IMR-90 (cell line): Measurements from ENCODE around the gene ECHS1. TPM values are rescaled to one million over a fixed set of nuclear protein-coding genes. Genes with fewer than 3 reads are reported as not detected.

ENCODE experiments used
- ATAC-seq: fragments of 200-7000 bp; cut with Tn5 transposase; 2 replicates; pipeline ENCODE4 v1.9.1; 2020; ENCODE audit warnings: low read depth, mild to moderate bottlenecking, moderate library complexity
- BruUV-seq: library from RNA; stranded (reverse); fragments of 400-500 nt; replicated peaks from 2 replicates; lab custom pipeline; 2021; lab: Mats Ljungman, UMichigan
- CTCF ChIA-PET: fragments of 300-600 bp; formaldehyde crosslinking; extraction: SDS; loops from one replicate; lab custom pipeline; 2021; ENCODE audit warnings: antibody characterized with exemption; lab: Yijun Ruan, JAX
- POLR2A ChIA-PET: fragments of 300-600 bp; sonication (Branson Sonifier 250); formaldehyde crosslinking; loops from one replicate; lab custom pipeline; 2022; ENCODE audit warnings: antibody characterized with exemption; ENCODE audit not compliant: unreplicated experiment; lab: Charles Lee
- DNase-seq: peaks from one replicate; pipeline ENCODE4 v3.0.0; 2013
- H2AFZ ChIP-seq: replicated peaks from 2 replicates; pipeline ENCODE3; 2013; ENCODE audit warnings: low read length, mild to moderate bottlenecking; ENCODE audit not compliant: poor library complexity
- H2AK5ac ChIP-seq: 2 replicates; pipeline ENCODE4 v1.6.1; 2013; ENCODE audit warnings: low read depth, low read length, inconsistent platforms
- H2AK9ac ChIP-seq: replicated peaks from 2 replicates; pipeline ENCODE3; 2013; ENCODE audit warnings: mild to moderate bottlenecking, low read depth, low read length, moderate library complexity; ENCODE audit not compliant: poor library complexity
- H2BK120ac ChIP-seq: 2 replicates; pipeline ENCODE4 v1.6.1; 2013; ENCODE audit warnings: low read depth, low read length, inconsistent platforms
- H2BK15ac ChIP-seq: 3 replicates; pipeline ENCODE4 v1.6.1; 2013; ENCODE audit warnings: low read depth, low read length, inconsistent platforms
- H2BK20ac ChIP-seq: 2 replicates; pipeline ENCODE4 v1.6.1; 2013; ENCODE audit warnings: low read depth, mild to moderate bottlenecking, inconsistent platforms, low read length, moderate library complexity
- H2BK5ac ChIP-seq: 2 replicates; pipeline ENCODE4 v1.6.1; 2013; ENCODE audit warnings: mild to moderate bottlenecking, low read depth, low read length, inconsistent platforms; ENCODE audit not compliant: poor library complexity, severe bottlenecking
- H3K14ac ChIP-seq: replicated peaks from 2 replicates; pipeline ENCODE4 v1.6.1; 2013; ENCODE audit warnings: low read depth, low read length, inconsistent platforms
- H3K18ac ChIP-seq: 2 replicates; pipeline ENCODE4 v1.6.1; 2013; ENCODE audit warnings: low read depth, low read length, control low read depth
- H3K23ac ChIP-seq: 2 replicates; pipeline ENCODE4 v1.6.1; 2013; ENCODE audit warnings: low read depth, low read length, inconsistent platforms
- H3K27ac ChIP-seq: 2 replicates; pipeline ENCODE4 v1.5.1; 2013; ENCODE audit warnings: mild to moderate bottlenecking, control low read depth, low read length; ENCODE audit not compliant: insufficient read depth
- H3K27me3 ChIP-seq: 2 replicates; pipeline ENCODE4 v1.6.1; 2013; ENCODE audit warnings: low read length; ENCODE audit not compliant: control insufficient read depth, insufficient read depth
- H3K36me3 ChIP-seq: 2 replicates; pipeline ENCODE4 v1.6.1; 2013; ENCODE audit warnings: low read length, mixed read lengths; ENCODE audit not compliant: control insufficient read depth, insufficient read depth
- H3K4ac ChIP-seq: 2 replicates; pipeline ENCODE4 v1.6.1; 2013; ENCODE audit warnings: low read depth, low read length, inconsistent platforms
- H3K4me1 ChIP-seq: 2 replicates; pipeline ENCODE4 v1.6.1; 2013; ENCODE audit warnings: low read length, mixed read lengths; ENCODE audit not compliant: control insufficient read depth, insufficient read depth
- H3K4me2 ChIP-seq: 2 replicates; pipeline ENCODE4 v1.6.1; 2013; ENCODE audit warnings: low read depth, mild to moderate bottlenecking, control low read depth, low read length, moderate library complexity
- H3K4me3 ChIP-seq: 2 replicates; pipeline ENCODE4 v1.5.1; 2013; ENCODE audit warnings: low read depth, mild to moderate bottlenecking, control low read depth, low read length, moderate library complexity; ENCODE audit not compliant: insufficient read depth
- H3K56ac ChIP-seq: 2 replicates; pipeline ENCODE4 v1.6.1; 2013; ENCODE audit warnings: low read length, inconsistent platforms; ENCODE audit not compliant: insufficient read depth; ENCODE audit errors: extremely low read depth
- H3K79me1 ChIP-seq, 2 experiments: 2 replicates each; pipeline ENCODE4 v1.6.1; 2013; ENCODE audit warnings: low read length in 2 of 2, inconsistent platforms in 1 of 2, low read depth in 1 of 2
- H3K9ac ChIP-seq: 2 replicates; pipeline ENCODE4 v1.6.1; 2013; ENCODE audit warnings: low read depth, low read length, control low read depth
- H3K9me1 ChIP-seq: 2 replicates; pipeline ENCODE4 v1.6.1; 2013; ENCODE audit warnings: low read length, inconsistent platforms; ENCODE audit not compliant: insufficient read depth
- H3K9me3 ChIP-seq: 2 replicates; pipeline ENCODE4 v1.6.1; 2013; ENCODE audit warnings: low read length; ENCODE audit not compliant: control insufficient read depth, insufficient read depth
- H4K20me1 ChIP-seq: 2 replicates; pipeline ENCODE4 v1.6.1; 2013; ENCODE audit warnings: low read length, inconsistent platforms; ENCODE audit not compliant: insufficient read depth
- H4K5ac ChIP-seq: 2 replicates; pipeline ENCODE4 v1.6.1; 2013; ENCODE audit warnings: mild to moderate bottlenecking, low read depth, low read length, control low read depth
- H4K8ac ChIP-seq, 2 experiments: 2 replicates each; pipeline ENCODE4 v1.6.1; 2013; ENCODE audit warnings: low read depth in 2 of 2, low read length in 2 of 2, control low read depth in 1 of 2, inconsistent platforms in 1 of 2
- H4K91ac ChIP-seq: 2 replicates; pipeline ENCODE4 v1.6.1; 2013; ENCODE audit warnings: low read depth, low read length, inconsistent platforms; ENCODE audit not compliant: insufficient read depth
- BHLHE40 ChIP-seq: fragments of 150-350 bp; IDR thresholded peaks from 2 replicates; pipeline ENCODE4 v1.6.1; 2016; ENCODE audit warnings: mild to moderate bottlenecking, low read depth, low read length
- CEBPB ChIP-seq: IDR thresholded peaks from 2 replicates; pipeline ENCODE4 v1.6.1; 2012; ENCODE audit warnings: low read depth, low read length, improper control_type of control experiment
- CTCF ChIP-seq: conservative IDR thresholded peaks from 2 replicates; pipeline ENCODE4 v1.5.1; 2012; ENCODE audit warnings: mild to moderate bottlenecking, low read depth, low read length, improper control_type of control experiment
- FOS ChIP-seq: fragments of 150-350 bp; IDR thresholded peaks from 2 replicates; pipeline ENCODE4 v1.6.1; 2016; ENCODE audit warnings: low read depth, low read length
- MAZ ChIP-seq: IDR thresholded peaks from 2 replicates; pipeline ENCODE4 v1.6.1; 2012; ENCODE audit warnings: low read depth, mild to moderate bottlenecking, low read length, improper control_type of control experiment, moderate library complexity, borderline replicate concordance
- RAD21 ChIP-seq: IDR thresholded peaks from 2 replicates; pipeline ENCODE4 v1.6.1; 2012; ENCODE audit warnings: low read length, improper control_type of control experiment
- RCOR1 ChIP-seq: IDR thresholded peaks from 2 replicates; pipeline ENCODE4 v1.6.1; 2012; ENCODE audit warnings: mild to moderate bottlenecking, low read length, improper control_type of control experiment; ENCODE audit not compliant: insufficient replicate concordance
- RFX5 ChIP-seq: IDR thresholded peaks from 2 replicates; pipeline ENCODE4 v1.8.0; 2012; ENCODE audit warnings: low read depth, mild to moderate bottlenecking, low read length, moderate library complexity
- SMC3 ChIP-seq: fragments of 150-350 bp; IDR thresholded peaks from 2 replicates; pipeline ENCODE4 v1.6.1; 2016; ENCODE audit warnings: low read depth, mild to moderate bottlenecking, antibody characterized with exemption, low read length, moderate library complexity
- USF2 ChIP-seq: fragments of 150-350 bp; IDR thresholded peaks from 2 replicates; pipeline ENCODE4 v1.6.1; 2017; ENCODE audit warnings: mild to moderate bottlenecking, antibody characterized with exemption, low read length, low read depth
- WGBS, 2 experiments: methylation state at CpG; one replicate each; pipeline versions ENCODE4 v1.1.5 to v1.1.7; 2013; ENCODE audit warnings: missing lambda C conversion rate in 2 of 2; ENCODE audit not compliant: insufficient read length in 1 of 2; ENCODE audit errors: extremely low coverage in 2 of 2; 5-methylcytosine and 5-hydroxymethylcytosine counted together
- dilution Hi-C: fragments of 300-500 bp; cut with HindIII; formaldehyde crosslinking; loops from one replicate; pipeline ENCODE4 v1.14.3; 2018; ENCODE audit warnings: low sequenced_read_pairs; ENCODE audit not compliant: unreplicated experiment
- in situ Hi-C: fragments of 300-500 bp; cut with MboI; formaldehyde crosslinking; loops from 3 replicates; pipeline ENCODE4 v1.14.3; 2019; ENCODE audit warnings: low sequenced_read_pairs, inconsistent platforms, mixed read lengths
- intact Hi-C: fragments of 100-400 bp; cut with micrococcal nuclease; formaldehyde crosslinking; loops from 2 replicates; pipeline ENCODE4 v1.10.0; 2022
- polyA plus RNA-seq, 3 experiments: library from polyadenylated mRNA; depleted of rRNA; stranded (reverse); fragments of >200 nt; gene quantifications; 2 replicates each; pipeline ENCODE4 v1.2.3, GENCODE V29; 2012; ENCODE audit warnings: low replicate concordance in 1 of 3
- total RNA-seq: library from RNA; depleted of rRNA; stranded (reverse); fragments of >200 nt; gene quantifications from 2 replicates; pipeline ENCODE4 v1.2.3, GENCODE V29; 2012

Gene ECHS1
- total and polyA plus RNA-seq, 2 of the 4 experiments (the other 2 are of a cell fraction): 60.8 to 84.2 TPM

- Histone ChIP-seq H2AFZ (peak overlapping the region; percentile 86), H3K27ac (no peak overlapping the region), H3K56ac (no peak overlapping the region), H3K4ac (no peak overlapping the region), H2AK5ac (no peak overlapping the region), H3K36me3 (no peaks in the 10 kb centered on the region), H4K91ac (no peak overlapping the region), H3K79me1 (no peaks in the 10 kb centered on the region), H4K8ac (no peak overlapping the region), H3K4me2 (peak overlapping the region; percentile 25; the same call in 1 of the 2 replicates), H4K20me1 (no peaks in the 10 kb centered on the region), H3K23ac (no peak overlapping the region), H2AK9ac (no peak overlapping the region), H3K9ac (no peak overlapping the region), H2BK20ac (no peak overlapping the region), H3K18ac (no peak overlapping the region; the same call in 1 of the 2 replicates), H2BK120ac (no peak overlapping the region), H4K5ac (no peak overlapping the region), H3K9me1 (no peaks in the 10 kb centered on the region), H2BK5ac (no peak overlapping the region), H3K14ac (no peak overlapping the region), H3K9me3 (no peaks in the 10 kb centered on the region; the same call in 1 of the 2 replicates), H3K4me3 (peak overlapping the region; percentile 38), H3K4me1 (peaks cover 3% of the 10 kb centered on the region; the same call in 1 of the 2 replicates), H3K27me3 (peaks cover 50% of the 10 kb centered on the region), H2BK15ac (no peak overlapping the region)
- in situ Hi-C loops: no loop called here
- WGBS, 2 experiments: 11% methylated on average over 11 of the region's 51 CpGs; no CpG with 5 or more reads in 1 of the 2 experiments
- ChIA-PET CTCF (no interaction called here), POLR2A (no interaction called here)
- BruUV-seq: no TSS peak
- intact Hi-C loops: no loop called here
- TF ChIP-seq CTCF: no peak
- no peak for TF ChIP-seq CEBPB
- no peak for TF ChIP-seq FOS
- no peak for TF ChIP-seq USF2
- TF ChIP-seq SMC3: no peak
- TF ChIP-seq RAD21: no peak
- TF ChIP-seq BHLHE40: no peak
- no peak for TF ChIP-seq MAZ
- TF ChIP-seq RCOR1: no peak
- TF ChIP-seq RFX5: no peak
- ATAC-seq (peak; percentile 73), DNase-seq (no peak)
- dilution Hi-C loops: no loop called here
Measured at GRCh38 chr10:133334503-133335245, 38.5 kb downstream of the ECHS1 start.
